Spleen (tissue), 7 donors: ENCODE results near the gene CARHSP1.

ENCODE experiments used
- POLR2A ChIP-seq, 3 donors: fragments of 450-650 bp; IDR thresholded peaks; one replicate each; pipeline ENCODE4 v1.5.1; 2017; ENCODE audit warnings: antibody characterized with exemption in 3 of 3, mild to moderate bottlenecking in 1 of 3
- TF ChIP-seq, protein P1 (sequence below), 11 experiments: fragments of 200-600 bp in 7 of 11; fragments of 450-650 bp in 4 of 11; sonication (generic) in 4 of 11; IDR thresholded peaks in 8 of 11; conservative IDR thresholded peaks in 3 of 11; 1 replicate in 7 of 11; 2 replicates in 4 of 11; pipeline versions ENCODE4 v1.4.0 to v1.8.0; 2016 to 2021; ENCODE audit warnings: antibody characterized with exemption in 11 of 11, inconsistent platforms in 4 of 11, mild to moderate bottlenecking in 1 of 11
- donor health status: DM: no; HTN: no; CAD: no; lungs with moderate emphysema.
- donor health status: DM: no; HTN: no; CAD: no.
- donor health status: DM: no; HTN: no; CAD: no.

DNA sequence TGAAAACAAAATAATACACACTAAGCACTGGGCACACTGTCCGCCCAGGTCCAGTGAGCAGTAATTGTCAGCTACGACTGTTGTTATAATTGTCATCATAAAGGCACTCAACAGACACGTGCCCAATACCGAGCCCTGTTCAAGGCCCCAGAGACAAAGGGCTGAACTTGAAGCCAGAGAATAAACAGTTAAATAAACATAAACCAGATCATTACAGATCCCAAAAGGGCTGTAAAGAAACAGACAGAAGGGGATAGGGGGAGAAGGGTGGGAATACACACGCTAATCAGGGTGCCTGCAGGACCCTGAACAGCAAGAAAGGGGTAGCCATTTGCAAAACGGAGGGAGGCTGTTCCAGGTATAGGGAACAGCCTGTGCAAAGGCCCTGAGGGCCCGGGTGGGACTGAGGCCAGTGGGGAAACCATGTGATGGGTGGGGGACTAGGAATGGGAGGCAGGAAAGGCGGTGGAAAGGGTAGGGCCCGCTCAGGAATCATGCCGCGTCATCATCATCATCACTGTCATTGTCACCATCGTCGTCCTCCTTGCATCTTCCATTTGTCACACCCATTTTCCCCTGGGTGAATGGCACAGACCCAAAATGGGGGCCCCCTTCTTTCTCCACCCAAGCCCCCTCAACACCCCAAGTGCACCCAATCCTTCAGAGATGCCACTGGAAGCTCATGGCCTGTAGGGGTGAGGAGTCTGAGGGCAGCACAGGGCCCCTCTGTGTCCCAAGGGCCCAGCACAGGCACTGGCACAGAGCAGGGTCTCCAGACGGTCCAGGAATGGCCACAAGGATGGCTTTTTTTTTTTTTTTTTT is 6.3 kb downstream of the CARHSP1 start:
- TF ChIP-seq, protein P1, sequence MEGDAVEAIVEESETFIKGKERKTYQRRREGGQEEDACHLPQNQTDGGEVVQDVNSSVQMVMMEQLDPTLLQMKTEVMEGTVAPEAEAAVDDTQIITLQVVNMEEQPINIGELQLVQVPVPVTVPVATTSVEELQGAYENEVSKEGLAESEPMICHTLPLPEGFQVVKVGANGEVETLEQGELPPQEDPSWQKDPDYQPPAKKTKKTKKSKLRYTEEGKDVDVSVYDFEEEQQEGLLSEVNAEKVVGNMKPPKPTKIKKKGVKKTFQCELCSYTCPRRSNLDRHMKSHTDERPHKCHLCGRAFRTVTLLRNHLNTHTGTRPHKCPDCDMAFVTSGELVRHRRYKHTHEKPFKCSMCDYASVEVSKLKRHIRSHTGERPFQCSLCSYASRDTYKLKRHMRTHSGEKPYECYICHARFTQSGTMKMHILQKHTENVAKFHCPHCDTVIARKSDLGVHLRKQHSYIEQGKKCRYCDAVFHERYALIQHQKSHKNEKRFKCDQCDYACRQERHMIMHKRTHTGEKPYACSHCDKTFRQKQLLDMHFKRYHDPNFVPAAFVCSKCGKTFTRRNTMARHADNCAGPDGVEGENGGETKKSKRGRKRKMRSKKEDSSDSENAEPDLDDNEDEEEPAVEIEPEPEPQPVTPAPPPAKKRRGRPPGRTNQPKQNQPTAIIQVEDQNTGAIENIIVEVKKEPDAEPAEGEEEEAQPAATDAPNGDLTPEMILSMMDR (IDR thresholded peaks at IDR 0.05 in 8 of 11, conservative IDR thresholded peaks at IDR 0.05 in 3 of 11) = no peak
- TF ChIP-seq POLR2A (IDR thresholded peaks at IDR 0.05) = no peak
